Measurements from ENCODE around the gene ALOXE3.

ALOXE3 gene

GRCh38 chr17:8153957-8154607 lies 35.8 kb upstream of the ALOXE3 start:
- peak; percentile 59 for DNase-seq

DNA sequence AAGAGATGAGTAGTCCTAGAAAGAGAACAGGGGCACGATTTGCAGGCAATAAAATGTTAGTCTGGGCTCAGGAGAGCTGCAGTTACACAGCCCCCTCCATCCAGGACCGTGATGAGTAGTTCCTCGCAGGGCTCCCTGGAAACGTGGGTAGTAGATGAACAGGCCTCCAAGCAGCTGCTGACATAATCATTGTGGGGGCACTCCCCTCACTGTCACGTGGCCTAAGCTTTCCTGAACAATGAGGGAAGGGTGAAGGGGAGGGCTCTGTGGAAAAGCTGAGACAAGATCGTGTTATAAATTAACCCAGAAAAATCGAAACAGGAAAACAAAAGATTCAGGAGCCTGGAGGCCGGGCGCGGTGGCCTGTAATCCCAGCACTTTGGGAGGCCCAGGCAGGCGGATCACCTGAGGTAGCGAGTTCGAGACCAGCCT lies 35.2 kb upstream of the ALOXE3 start:
- DNase-seq, result no peak

DNA sequence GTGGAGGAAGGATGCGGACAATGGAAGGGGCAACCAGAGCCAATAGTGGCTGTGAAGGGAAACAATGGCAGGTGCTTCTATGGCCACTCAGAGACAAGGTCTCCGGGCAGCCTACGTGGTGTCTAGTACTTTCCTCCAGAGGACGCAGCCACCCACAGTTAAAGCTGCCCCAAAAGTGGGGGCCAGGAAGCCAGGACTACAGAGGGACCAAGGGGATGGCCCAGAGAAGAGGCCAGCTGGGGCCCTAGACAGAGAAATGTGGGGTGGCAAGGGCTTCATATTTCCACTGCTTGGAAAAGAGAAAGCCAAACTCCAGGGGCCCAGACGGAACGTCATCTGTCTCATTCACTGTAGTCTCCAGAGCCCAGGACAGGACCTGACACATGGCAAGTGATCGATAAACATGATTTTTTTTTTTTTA lies 34.7 kb upstream of the ALOXE3 start:
- DNase-seq, result no peak

DNA sequence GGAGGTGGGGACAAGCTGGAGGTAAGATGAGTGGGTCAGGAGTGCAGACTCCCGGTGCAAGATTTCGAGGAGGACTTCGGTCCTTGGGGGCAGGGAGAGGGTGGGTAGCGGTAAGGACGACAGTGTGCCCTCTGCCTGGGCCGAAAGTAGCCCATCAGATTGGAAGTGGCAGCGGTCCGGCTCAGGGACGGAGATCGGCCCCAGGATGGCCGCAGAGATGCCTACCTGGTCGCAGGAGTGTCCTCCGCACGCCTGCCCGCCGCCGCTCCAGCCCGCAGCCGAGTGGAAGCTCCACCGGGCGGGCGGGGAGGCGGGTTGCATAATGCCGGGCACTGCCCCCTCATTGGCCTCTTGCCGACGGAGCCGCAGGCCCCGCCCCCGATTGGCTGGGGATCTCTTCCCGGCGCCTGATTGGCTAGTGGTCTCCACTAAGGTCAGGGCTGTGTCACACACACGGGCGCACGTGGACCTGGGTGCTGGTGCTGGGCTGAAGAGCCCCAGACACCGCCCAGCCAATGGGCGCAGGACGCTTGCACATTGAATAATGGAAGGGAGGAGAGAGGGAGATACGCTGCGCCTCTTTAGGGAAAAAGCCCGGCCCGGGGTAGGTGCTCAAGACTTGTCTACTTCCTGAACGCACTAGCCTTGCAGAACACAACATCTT lies 33.9 kb upstream of the ALOXE3 start, which contains the start of gene PER1:
PER1 (minus strand) TSS at position 293 of the 664 bp plus-strand sequence. CDS start 1,698 bp downstream, outside the sequence.
- DNase-seq, result peak; percentile 83

- peak; percentile 26 for DNase-seq
These were observed 33.4 kb upstream of the ALOXE3 start for GRCh38 chr17:8151641-8152111.

- peak; percentile 56 for DNase-seq
These were observed 32.9 kb upstream of the ALOXE3 start for GRCh38 chr17:8151120-8151640.

GRCh38 chr17:8150194-8151119 lies 32.1 kb upstream of the ALOXE3 start:
- no peak for DNase-seq

DNA sequence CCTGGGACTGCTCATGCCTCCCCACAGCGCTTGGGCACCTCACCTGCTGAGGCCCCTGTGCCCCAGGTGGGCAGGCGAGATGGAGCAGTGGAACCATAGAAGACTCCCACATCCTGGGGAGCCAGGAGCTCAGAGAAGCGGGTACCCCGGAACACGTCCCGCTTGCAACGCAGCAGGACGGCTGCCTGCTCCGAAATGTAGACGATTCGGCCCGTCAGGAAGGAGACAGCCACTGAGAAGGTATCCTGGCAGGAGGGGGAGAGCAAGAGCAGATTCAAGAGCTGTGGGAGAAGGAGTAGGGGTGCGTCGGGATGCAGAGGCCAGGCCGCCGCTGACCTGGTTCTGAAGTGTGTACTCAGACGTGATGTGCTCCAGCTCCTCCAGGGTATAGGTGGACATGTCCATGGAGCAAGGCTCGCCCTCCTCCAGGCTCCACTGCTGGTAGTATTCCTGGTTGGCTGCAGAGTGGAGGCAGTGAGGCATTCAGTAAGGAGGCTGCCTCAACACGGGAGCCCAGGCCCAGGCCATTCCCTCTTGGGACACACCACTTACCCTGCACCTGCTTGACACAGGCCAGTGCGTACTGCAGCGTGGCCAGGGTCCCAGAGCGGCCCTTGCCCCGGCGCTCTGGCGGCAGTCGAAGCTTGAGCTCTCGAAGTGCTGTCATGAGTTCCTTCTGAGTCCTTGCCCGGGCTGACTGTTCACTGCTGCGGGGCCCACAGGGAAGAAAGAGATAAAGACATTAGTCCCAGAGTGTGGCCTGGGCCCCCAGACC lies 31.3 kb upstream of the ALOXE3 start:
- no peak for DNase-seq

- DNase-seq, result no peak
These were observed 30.2 kb upstream of the ALOXE3 start for GRCh38 chr17:8148560-8148959.

GRCh38 chr17:8147805-8148404 lies 29.6 kb upstream of the ALOXE3 start:
- DNase-seq, result no peak

- no peak for DNase-seq
These were observed 29.0 kb upstream of the ALOXE3 start for GRCh38 chr17:8147141-8147804.

DNA sequence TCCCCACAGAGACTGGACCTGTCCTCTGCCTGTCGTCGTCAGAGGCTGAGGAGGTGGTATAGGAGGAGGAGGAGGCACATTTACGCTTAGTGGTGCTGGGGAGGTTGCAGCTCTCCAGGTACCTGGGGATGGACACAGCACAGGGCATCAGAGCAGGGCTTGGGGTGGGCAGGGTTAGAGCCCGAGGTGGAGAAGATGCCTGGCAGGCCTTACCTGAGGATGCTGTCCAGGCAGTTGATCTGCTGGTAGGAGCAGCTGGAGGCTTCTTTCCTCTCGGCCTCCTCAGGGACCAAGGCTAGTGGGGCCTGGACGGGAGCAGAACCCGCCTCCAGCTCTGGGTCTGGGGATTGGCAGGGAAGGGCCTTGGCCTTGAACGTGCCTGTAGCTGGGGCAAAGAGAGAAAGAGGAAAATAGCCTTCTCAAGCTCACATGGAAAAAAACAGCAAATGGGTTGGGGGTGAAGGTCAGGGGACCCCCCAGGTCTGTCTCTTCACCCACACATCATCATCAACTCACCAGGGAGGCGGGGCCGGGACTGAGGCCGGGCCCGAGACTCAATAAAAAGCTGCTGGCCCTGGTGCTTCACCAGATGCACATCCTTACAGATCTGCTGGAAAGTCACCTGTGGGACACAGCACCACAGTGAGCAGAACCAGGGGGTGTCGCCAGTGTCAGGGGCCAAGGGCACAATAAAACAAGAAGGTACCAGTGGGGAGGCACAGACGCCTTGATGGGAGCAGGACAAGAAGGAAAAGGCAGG lies 28.2 kb upstream of the ALOXE3 start:
- DNase-seq, result no peak

DNA sequence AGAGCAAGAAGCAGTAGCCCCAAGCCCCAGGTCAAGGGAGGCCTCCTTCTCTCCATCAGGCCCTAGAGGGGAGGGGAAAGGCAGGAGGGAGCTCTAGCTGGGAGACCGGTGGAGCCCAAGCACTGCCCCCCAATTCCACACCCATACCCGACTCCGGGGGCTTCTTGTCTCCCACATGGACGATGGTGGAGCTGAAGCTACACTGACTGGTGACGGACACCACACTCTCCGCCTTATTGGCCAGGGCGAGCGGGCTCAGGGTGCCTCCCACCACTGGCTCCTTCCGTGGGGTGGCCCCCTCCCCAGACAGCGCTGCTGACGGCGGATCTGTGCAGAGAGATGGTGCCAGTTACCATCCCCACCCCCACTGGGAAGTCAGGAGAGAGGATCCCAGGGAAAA lies 27.5 kb upstream of the ALOXE3 start:
- DNase-seq, result no peak

DNA sequence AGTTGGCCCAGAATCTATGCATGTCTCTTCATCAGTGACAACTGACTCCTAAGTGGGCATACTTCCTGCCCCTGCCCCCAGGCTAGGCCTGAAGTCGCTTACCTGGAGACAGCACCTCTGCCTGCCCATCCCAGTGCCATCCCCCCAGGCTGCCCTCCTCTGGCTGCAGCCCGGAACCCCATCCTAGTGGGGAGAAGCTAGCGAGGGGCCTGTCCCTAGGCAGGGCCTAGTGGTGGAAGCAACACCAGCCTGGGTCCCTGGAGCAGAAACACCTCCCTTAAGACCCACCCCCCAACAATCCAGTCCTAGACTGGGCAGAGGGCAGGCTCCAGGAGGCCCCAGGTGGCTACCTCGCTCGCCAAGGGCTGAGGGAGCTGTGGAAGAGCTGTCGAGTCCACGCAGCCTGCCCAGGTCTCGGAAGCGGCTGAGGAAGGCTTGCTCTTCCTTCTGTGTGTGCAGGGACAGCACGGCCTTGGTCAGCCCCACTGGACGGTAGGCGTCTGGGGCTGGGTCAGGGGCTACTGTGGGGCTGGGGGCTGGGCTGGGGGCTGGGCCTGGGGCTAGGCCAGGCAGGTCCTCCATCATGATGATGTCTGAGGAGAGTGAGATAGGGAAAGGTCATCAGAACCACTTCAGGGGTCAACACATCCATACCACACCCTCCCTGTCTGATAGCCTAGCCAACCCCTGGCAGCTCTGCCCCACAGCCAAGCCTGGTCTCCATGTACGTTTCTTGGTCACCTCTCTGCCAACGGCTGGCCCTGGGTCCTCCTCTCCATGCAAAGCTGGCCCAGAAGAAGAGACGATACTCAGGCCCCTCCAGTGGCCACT lies 26.3 kb upstream of the ALOXE3 start:
- no peak for DNase-seq

GRCh38 chr17:8143581-8144400 lies 25.5 kb upstream of the ALOXE3 start:
- DNase-seq, result no peak

- DNase-seq, result no peak
These were observed 24.7 kb upstream of the ALOXE3 start for GRCh38 chr17:8142887-8143580.

DNA sequence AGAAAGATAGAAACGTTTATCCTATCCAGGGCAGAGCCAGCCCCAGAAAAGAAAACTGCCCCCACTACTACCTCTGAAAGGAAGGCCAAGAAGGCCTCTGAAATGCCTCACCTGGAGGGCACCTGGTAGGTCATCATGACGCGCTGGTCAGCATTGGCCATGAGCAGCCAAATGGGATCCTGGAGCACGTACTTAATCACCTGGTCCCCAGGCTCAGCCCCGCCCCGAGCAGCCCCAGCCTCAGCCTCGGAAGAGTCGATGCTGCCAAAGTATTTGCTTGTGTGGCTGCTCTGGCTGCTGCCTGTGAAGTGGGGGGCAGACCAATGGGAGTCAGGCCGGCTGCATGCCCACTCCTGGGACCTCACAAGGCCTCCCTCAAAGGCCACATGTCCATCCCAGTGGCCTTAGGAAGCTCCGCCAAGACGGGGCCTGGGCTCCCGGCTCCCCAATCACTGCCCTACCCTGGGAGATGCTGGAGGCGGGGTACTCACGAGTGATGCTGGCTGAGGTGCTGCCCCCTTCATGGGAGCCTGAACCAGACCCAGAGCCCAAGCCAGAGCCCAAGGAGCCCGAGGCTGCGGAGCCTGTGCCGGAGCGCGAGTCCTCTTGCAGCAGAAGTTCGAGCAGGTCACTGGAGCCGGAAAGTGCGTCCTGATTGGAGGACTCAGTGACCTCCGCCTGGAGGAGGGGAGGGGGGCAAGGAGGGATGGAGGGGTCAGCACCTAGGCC lies 24.0 kb upstream of the ALOXE3 start:
- DNase-seq, result no peak
